Tibial artery (tissue), 4 donors: ENCODE measurements around the gene MT1E.
"Not testable (repeated sequence)": the region's sequence is repeated elsewhere in the genome, so short reads cannot be mapped to it uniquely, and the experiment has no call there.

ENCODE experiments used
- DNase-seq, 2 donors: peaks; one replicate each; pipeline ENCODE4 v3.0.0-alpha.2; 2019
- H3K27ac ChIP-seq, 2 donors: fragments of 200-600 bp; sonication (generic) in 1 of 2; 1 replicate in 1 of 2; 2 replicates in 1 of 2; pipeline ENCODE4 v1.5.1; 2018 to 2019; ENCODE audit warnings: mild to moderate bottlenecking in 1 of 2
- H3K27me3 ChIP-seq, 2 donors: fragments of 200-600 bp; sonication (generic) in 1 of 2; one replicate each; pipeline versions ENCODE4 v1.5.1 to v1.6.0; 2016 to 2019
- H3K36me3 ChIP-seq, 3 donors: fragments of 200-600 bp; sonication (generic) in 2 of 3; one replicate each; pipeline ENCODE4 v1.5.1; 2016 to 2019; ENCODE audit warnings: mild to moderate bottlenecking in 2 of 3
- H3K4me1 ChIP-seq, 4 donors: fragments of 200-600 bp; sonication (generic) in 2 of 4; 1 replicate in 3 of 4; 2 replicates in 1 of 4; pipeline ENCODE4 v1.5.1; 2016 to 2019
- H3K4me3 ChIP-seq, 2 donors: fragments of 200-600 bp; sonication (generic) in 1 of 2; 1 replicate in 1 of 2; 2 replicates in 1 of 2; pipeline ENCODE4 v1.5.1; 2018 to 2019; ENCODE audit warnings: mild to moderate bottlenecking in 2 of 2
- H3K9me3 ChIP-seq, 3 donors: fragments of 200-600 bp; sonication (generic) in 1 of 3; one replicate each; pipeline ENCODE4 v1.5.1; 2016 to 2019
- CTCF ChIP-seq, 2 experiments: fragments of 200-600 bp in 1 of 2; fragments of 450-650 bp in 1 of 2; IDR thresholded peaks; one replicate each; pipeline ENCODE4 v1.5.1; 2017 to 2019; ENCODE audit warnings: antibody characterized with exemption in 2 of 2, mild to moderate bottlenecking in 1 of 2, moderate library complexity in 1 of 2
- intact Hi-C: fragments of 100-400 bp; cut with DNase I; formaldehyde crosslinking; loops from one replicate; pipeline ENCODE4 v1.15.0; 2023; ENCODE audit warnings: low total_unique reads

MT1E gene

GRCh38 chr16:56625140-56625942 is at the start of gene MT1E:
Gene MT1E (plus strand): TSS chr16:56625781. CDS start chr16:56625852, 71 bp downstream.
- Histone ChIP-seq H3K4me1 (peaks cover 0 to 16% (median 3%) of the 10 kb centered on the region in 4 donors), H3K27ac (peak within 1 kb of the TSS; percentile 87 to 99), H3K27me3 (no peaks in the 10 kb centered on the region), H3K9me3 (no peaks in the 10 kb centered on the region), H3K4me3 (peak within 1 kb of the TSS; percentile 64 to 80), H3K36me3 (no peaks in the 10 kb centered on the region)
- DNase-seq = peak; percentile 65 to 93
- TF ChIP-seq CTCF (IDR thresholded peaks at IDR 0.05) = no peak
- intact Hi-C loops = no loop called here

DNA sequence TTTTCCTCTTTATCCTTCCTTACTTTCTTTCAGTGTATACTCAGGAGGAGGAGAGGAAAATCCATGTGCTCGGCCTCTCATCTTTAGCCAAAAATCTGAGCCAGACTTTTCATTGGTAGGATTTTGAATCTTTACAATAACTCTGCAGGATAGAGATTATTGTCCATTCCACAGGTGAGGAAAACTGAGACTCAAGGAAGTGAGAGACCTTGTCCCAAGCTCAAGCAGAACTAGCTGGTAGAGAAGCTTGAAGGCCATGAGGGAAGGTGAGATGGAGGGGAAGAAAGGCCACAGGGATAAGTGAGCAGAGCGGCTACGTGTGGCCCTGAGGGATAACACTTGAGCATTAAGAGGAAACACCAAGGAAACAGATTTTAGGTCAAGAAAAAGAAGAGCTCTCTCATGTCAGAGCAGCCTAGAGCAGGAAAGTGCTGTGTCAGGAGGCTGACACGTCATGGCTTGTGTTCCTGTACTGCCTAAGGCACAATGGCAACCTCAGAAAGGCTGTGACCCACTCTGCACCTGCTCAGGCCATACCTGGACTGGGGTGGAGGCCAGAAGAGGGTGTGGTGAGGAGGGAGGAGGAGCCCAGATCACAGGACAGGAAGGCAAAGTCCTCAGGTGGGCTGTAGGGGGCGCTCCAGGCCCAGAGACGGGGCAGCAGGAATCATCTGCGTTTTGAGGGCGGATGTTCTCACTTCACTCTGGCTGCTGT is 48.8 kb upstream of the MT1E start:
- peak; percentile 57 to 73 for TF ChIP-seq CTCF (IDR thresholded peaks at IDR 0.05)
- intact Hi-C loops = loop anchor here (5.0 kb wide), 1 partner anchor 126 kb away; no protein-coding TSS in a partner anchor
- H3K4me3 ChIP-seq = no peak overlapping the region
- H3K36me3 ChIP-seq = no peaks in the 10 kb centered on the region
- H3K27ac ChIP-seq = no peak overlapping the region
- no peaks in the 10 kb centered on the region for H3K27me3 ChIP-seq
- peak; percentile 61 to 78 for DNase-seq
- H3K9me3 ChIP-seq = no peaks in the 10 kb centered on the region
- H3K4me1 ChIP-seq = peaks cover 0 to 9% (median 0%) of the 10 kb centered on the region in 4 donors

DNA sequence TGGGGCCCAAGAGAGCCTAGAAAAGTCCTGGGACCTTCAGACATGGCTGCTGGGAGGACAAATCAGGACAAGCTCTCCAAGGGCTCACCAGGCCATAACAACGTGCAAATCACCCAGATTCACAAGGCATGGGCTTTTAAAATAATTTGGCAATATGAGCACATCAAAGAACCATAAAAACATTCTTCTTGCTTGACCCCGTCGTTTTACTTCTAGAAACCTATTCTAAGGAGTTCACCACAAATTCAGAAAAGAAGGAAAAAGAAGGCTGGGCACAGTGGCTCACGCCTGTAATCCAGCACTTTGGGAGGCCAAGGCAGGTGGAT is 48.3 kb upstream of the MT1E start:
- Histone ChIP-seq H3K9me3 (no peaks in the 10 kb centered on the region), H3K27me3 (no peaks in the 10 kb centered on the region), H3K4me1 (peaks cover 0 to 9% (median 0%) of the 10 kb centered on the region in 4 donors), H3K36me3 (no peaks in the 10 kb centered on the region), H3K27ac (no peak overlapping the region), H3K4me3 (no peak overlapping the region)
- peak in 1 of 2 experiments; percentile 1 for TF ChIP-seq CTCF (IDR thresholded peaks at IDR 0.05)
- intact Hi-C loops = loop anchor here (5.0 kb wide), 1 partner anchor 125 kb away; no protein-coding TSS in a partner anchor
- no peak for DNase-seq

DNA sequence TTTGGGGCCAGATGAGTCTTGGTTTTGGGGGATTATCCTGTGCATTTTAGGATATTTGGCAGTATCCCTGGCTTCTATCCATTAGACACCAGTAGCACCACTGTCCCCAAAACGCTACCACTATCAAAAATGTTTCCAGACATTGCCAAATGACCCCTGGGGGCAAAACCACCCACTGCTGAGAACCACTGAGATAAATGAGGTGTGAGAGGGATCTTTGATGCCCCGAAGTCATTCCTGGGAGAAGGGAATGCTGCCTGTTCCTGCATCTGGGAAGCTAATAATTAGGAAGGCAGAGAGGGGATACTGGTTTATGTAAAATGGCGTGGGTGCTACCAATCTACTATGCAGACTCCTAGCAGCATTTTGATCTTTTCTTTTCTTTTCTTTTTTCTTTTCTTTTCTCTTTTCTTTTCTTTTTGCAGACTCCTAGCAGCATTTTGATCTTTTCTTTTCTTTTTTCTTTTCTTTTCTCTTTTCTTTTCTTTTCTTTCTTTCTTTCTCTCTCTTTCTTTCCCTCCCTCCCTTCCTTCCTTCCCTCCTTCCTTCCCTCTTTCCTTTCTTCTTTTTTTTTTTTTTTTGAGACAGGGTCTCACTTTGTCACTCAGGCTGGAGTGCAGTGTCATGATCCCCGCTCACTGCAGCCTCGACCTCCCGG is 45.1 kb upstream of the MT1E start:
- intact Hi-C loops = no loop called here
- H3K9me3 ChIP-seq = no peaks in the 10 kb centered on the region
- H3K4me1 ChIP-seq = peaks cover 0 to 9% (median 0%) of the 10 kb centered on the region in 4 donors
- no peak for TF ChIP-seq CTCF (IDR thresholded peaks at IDR 0.05)
- no peaks in the 10 kb centered on the region for H3K36me3 ChIP-seq
- H3K27ac ChIP-seq = no peak overlapping the region
- no peaks in the 10 kb centered on the region for H3K27me3 ChIP-seq
- no peak for DNase-seq
- H3K4me3 ChIP-seq = no peak overlapping the region

DNA sequence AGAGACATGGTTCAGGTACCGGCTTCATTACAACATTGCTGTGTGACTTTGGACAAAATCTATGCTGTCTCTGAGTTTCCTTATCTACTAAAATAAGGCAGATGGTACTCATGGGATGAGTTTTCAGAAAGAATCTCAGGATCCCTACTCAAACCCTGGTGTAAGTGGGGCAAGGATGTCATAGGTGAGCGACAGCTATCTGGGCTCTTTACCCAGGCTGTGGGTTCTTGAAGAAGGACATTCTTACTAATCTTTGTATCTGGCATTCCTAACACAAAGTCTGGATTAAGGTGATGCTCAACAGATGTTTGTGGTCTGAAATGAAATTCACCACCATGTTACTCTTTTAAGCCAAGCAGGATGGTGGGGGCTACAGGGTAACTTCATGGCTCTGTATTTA is 42.7 kb upstream of the MT1E start:
- H3K4me3 ChIP-seq, H3K4me1 ChIP-seq, H3K9me3 ChIP-seq, H3K27ac ChIP-seq, H3K36me3 ChIP-seq, DNase-seq, intact Hi-C loops: not testable (repeated sequence)
- peaks cover 0 to 14% of the 10 kb centered on the region in 2 donors for H3K27me3 ChIP-seq
